Endodermal cell (in vitro differentiated cells): ENCODE measurements around the gene TBC1D13. TPM values are rescaled to one million over a fixed set of nuclear protein-coding genes. Genes with fewer than 3 reads are reported as not detected.

Source experiments
- DNase-seq: peaks from one replicate; pipeline ENCODE4 v3.0.0-alpha.2; 2017
- H3K27ac ChIP-seq: 2 replicates; pipeline ENCODE4 v1.5.1; 2013; ENCODE audit warnings: mild to moderate bottlenecking, low read depth, low read length, moderate library complexity
- H3K27me3 ChIP-seq: 2 replicates; pipeline ENCODE4 v1.6.1; 2013; ENCODE audit warnings: mild to moderate bottlenecking, low read length, moderate library complexity; ENCODE audit not compliant: insufficient read depth, control insufficient read depth, poor library complexity, severe bottlenecking
- H3K36me3 ChIP-seq: 2 replicates; pipeline ENCODE4 v1.7.0; 2013; ENCODE audit warnings: mild to moderate bottlenecking, low read length, moderate library complexity; ENCODE audit not compliant: control insufficient read depth, insufficient read depth
- H3K4me1 ChIP-seq: one replicate; pipeline ENCODE4 v1.7.0; 2013; ENCODE audit warnings: low read length; ENCODE audit not compliant: control insufficient read depth, insufficient read depth
- H3K4me3 ChIP-seq: 2 replicates; pipeline ENCODE4 v1.5.1; 2013; ENCODE audit warnings: mild to moderate bottlenecking, low read length, moderate library complexity
- H3K9ac ChIP-seq: 2 replicates; pipeline ENCODE4 v1.6.1; 2013; ENCODE audit warnings: mild to moderate bottlenecking, low read length, moderate library complexity; ENCODE audit not compliant: poor library complexity, severe bottlenecking; ENCODE audit errors: extremely low read depth
- H3K9me3 ChIP-seq: 2 replicates; pipeline ENCODE4 v1.6.1; 2013; ENCODE audit warnings: mild to moderate bottlenecking, low read length, moderate library complexity; ENCODE audit not compliant: control insufficient read depth
- H3K27ac Mint-ChIP-seq: 2 replicates; pipeline ENCODE4 v1.8.0; 2020; ENCODE audit warnings: mixed read lengths
- H3K27me3 Mint-ChIP-seq: 2 replicates; pipeline ENCODE4 v1.8.0; 2021; ENCODE audit warnings: mild to moderate bottlenecking, mixed read lengths; ENCODE audit not compliant: insufficient read depth
- H3K36me3 Mint-ChIP-seq: 2 replicates; pipeline ENCODE4 v1.8.0; 2020; ENCODE audit warnings: low read depth, mixed read lengths
- H3K4me1 Mint-ChIP-seq: 2 replicates; pipeline ENCODE4 v1.8.0; 2020; ENCODE audit warnings: mixed read lengths
- H3K4me3 Mint-ChIP-seq: 2 replicates; pipeline ENCODE4 v1.8.0; 2020; ENCODE audit warnings: mild to moderate bottlenecking, moderate library complexity, mixed read lengths
- H3K9me3 Mint-ChIP-seq: 2 replicates; pipeline ENCODE4 v1.8.0; 2020; ENCODE audit warnings: mild to moderate bottlenecking, mixed read lengths
- WGBS, 2 experiments: methylation state at CpG; one replicate each; pipeline versions ENCODE4 v1.1.5 to v1.1.7; 2013; ENCODE audit warnings: missing lambda C conversion rate in 2 of 2, mixed read lengths in 1 of 2; ENCODE audit not compliant: insufficient coverage in 1 of 2, insufficient read length in 1 of 2; 5-methylcytosine and 5-hydroxymethylcytosine counted together
- total RNA-seq, 2 donors: library from RNA; stranded (reverse); fragmentation: NEBNext Ultra II Directional in 1 of 2; extraction: Animal tissue kit (Norgen Biotek cat#: 25700) in 1 of 2; gene quantifications; 2 replicates in 1 of 2; 3 replicates in 1 of 2; pipeline ENCODE4 v1.2.1, GENCODE V29; 2021
- TF ChIP-seq, protein P1 (sequence below): fragments of 200-600 bp; sonication (generic); conservative IDR thresholded peaks from 2 replicates; pipeline ENCODE4 v1.5.0; 2021; ENCODE audit warnings: antibody characterized with exemption, mild to moderate bottlenecking

The TBC1D13 gene
- total RNA-seq, 2 donors from 2014 or later: 30.2 to 34.3 TPM

DNA sequence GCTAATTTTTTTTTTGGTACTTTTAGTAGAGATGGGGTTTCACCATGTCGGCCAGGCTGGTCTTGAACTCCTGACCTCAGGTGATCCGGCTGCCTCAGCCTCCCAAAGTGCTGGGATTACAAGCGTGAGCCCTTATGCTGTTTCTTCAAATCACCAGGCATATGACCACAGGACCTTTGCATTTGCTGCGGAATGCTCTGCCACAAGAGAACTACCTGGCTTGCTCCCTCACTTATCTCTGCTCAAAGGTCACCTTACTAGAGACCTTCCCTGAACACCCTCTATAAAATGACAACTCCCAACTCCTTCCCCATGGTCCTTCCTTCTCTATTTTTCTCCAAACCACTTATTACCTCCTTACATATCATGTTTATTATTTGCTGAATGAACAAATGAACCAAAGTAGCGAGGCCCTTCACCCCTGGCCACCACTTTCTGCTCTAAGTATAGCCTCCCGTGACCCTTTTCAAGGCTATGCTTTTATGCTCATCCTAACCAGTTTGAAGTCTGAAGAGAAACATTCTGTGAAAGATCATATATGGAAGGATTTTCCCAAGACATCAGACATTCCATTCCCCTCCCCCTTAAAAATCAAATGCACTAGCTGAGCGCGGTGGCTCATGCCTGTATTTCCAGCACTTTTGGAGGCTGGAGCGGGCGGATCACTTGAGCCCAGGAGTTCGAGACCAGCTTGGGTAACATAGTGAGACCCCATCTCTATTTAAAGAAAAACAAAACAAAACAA lies 16.6 kb upstream of the TBC1D13 start:
- Mint-ChIP-seq H3K36me3 (peaks cover 15% of the 10 kb centered on the region), H3K9me3 (peaks cover 2% of the 10 kb centered on the region), H3K27ac (peak overlapping the region; percentile 96), H3K4me3 (peak overlapping the region; percentile 92), H3K27me3 (peaks cover 3% of the 10 kb centered on the region), H3K4me1 (peaks cover 12% of the 10 kb centered on the region)
- TF ChIP-seq, protein P1, sequence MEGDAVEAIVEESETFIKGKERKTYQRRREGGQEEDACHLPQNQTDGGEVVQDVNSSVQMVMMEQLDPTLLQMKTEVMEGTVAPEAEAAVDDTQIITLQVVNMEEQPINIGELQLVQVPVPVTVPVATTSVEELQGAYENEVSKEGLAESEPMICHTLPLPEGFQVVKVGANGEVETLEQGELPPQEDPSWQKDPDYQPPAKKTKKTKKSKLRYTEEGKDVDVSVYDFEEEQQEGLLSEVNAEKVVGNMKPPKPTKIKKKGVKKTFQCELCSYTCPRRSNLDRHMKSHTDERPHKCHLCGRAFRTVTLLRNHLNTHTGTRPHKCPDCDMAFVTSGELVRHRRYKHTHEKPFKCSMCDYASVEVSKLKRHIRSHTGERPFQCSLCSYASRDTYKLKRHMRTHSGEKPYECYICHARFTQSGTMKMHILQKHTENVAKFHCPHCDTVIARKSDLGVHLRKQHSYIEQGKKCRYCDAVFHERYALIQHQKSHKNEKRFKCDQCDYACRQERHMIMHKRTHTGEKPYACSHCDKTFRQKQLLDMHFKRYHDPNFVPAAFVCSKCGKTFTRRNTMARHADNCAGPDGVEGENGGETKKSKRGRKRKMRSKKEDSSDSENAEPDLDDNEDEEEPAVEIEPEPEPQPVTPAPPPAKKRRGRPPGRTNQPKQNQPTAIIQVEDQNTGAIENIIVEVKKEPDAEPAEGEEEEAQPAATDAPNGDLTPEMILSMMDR: no peak
- Histone ChIP-seq H3K9ac (peak overlapping the region; percentile 89), H3K27ac (no peak overlapping the region), H3K9me3 (no peaks in the 10 kb centered on the region), H3K27me3 (no peaks in the 10 kb centered on the region), H3K4me1 (no peaks in the 10 kb centered on the region), H3K36me3 (peaks cover 7% of the 10 kb centered on the region), H3K4me3 (peak overlapping the region; percentile 90)
- no peak for DNase-seq
- WGBS, 2 experiments: 86 to 90% methylated on average over 6 to 11 of the region's 11 CpGs

DNA sequence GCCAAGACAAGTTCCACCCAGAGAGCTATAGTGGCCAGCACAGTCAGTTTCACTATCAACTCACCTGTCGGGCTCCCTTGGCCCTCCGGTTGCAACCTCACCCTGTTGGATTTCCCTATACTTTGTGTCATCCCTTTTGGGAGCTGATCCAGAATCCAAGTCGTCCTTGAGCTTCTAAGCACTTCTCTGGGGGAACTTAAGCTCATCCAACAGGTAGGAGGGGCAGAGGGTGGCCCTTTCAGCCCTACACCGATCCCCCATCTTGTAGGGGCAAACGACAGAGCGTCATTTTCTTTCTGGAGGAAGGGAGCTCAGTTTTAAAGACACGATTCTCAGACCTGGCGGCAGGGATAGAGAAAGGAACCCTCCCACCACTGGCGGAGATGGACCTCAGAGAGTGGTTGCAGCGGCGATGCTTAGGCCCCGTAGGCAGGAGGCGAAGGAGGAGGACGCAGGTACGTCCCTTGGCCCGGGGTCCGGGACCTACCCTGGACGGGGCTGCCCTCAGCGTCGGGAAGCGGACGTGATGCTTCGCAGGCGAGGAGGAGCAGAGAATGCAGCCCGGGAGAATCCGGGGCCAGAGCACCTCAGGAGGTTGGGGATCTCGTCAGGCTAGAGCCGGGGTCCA lies 15.8 kb upstream of the TBC1D13 start:
- peak overlapping the region; percentile 96 for H3K27ac Mint-ChIP-seq
- Histone ChIP-seq H3K27ac (peak overlapping the region; percentile 72), H3K36me3 (peaks cover 7% of the 10 kb centered on the region), H3K4me1 (no peaks in the 10 kb centered on the region), H3K9ac (peak overlapping the region; percentile 89), H3K9me3 (no peaks in the 10 kb centered on the region), H3K27me3 (no peaks in the 10 kb centered on the region), H3K4me3 (peak overlapping the region; percentile 90)
- H3K36me3 Mint-ChIP-seq: peaks cover 15% of the 10 kb centered on the region
- H3K4me1 Mint-ChIP-seq: peaks cover 8% of the 10 kb centered on the region
- peaks cover 7% of the 10 kb centered on the region for H3K27me3 Mint-ChIP-seq
- WGBS, 2 experiments: 3 to 4% methylated on average over 16 to 28 of the region's 28 CpGs
- peaks cover 6% of the 10 kb centered on the region for H3K9me3 Mint-ChIP-seq
- peak; percentile 61 for DNase-seq
- TF ChIP-seq, protein P1: no peak
- H3K4me3 Mint-ChIP-seq: peak overlapping the region; percentile 92

DNA sequence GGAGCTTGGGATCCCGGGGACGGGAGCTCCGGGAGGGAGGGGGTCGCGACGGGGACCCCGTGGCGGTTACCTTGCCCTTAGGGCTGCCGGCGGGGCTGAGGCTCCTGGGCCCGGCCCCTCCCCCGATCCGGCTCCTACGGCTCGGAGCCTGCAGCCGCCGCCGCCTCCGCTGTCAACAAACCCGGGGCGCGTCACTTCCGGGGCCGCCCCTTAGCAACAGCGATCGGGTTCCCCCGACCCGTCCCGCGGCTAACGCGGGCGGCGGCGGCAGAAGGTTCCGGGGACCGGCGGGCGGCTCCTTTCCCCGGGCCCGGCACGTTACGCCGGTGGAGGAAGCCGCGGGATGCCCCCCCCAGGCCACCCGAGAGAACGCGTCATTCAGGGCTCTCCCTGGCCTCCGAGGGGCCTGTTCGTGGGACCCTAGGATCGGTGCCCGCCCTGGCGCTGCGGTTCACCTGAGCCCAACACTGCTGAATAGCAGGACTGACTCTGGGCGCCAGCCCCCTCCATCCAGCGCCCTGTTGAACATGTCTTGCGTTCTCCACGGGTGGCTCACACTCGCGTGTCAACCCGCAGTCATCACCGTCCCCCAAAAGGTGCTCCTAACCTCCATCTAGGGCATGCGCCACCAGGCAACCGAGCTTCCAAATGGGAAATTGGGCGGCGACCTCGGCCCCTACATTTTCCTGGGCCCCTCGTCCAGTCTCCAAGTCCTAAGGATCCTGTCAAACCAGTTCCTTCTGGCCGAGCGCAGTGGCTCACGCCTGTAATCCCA lies 15.1 kb upstream of the TBC1D13 start, which contains the start of gene ZER1:
ZER1 (minus strand) TSS at position 183 of the 775 bp plus-strand sequence. CDS start 16,362 bp downstream, outside the sequence.
- Histone ChIP-seq H3K27me3 (no peaks in the 10 kb centered on the region), H3K36me3 (peaks cover 7% of the 10 kb centered on the region), H3K4me1 (no peaks in the 10 kb centered on the region), H3K9me3 (no peaks in the 10 kb centered on the region), H3K4me3 (peak within 1 kb of the TSS; percentile 90), H3K9ac (peak within 1 kb of the TSS; percentile 89), H3K27ac (peak within 1 kb of the TSS; percentile 72)
- H3K27ac Mint-ChIP-seq: peak within 1 kb of the TSS; percentile 97
- peaks cover 15% of the 10 kb centered on the region for H3K36me3 Mint-ChIP-seq
- 6% methylated on average over 27 to 72 of the region's 72 CpGs for WGBS, 2 experiments
- peak; percentile 96 for DNase-seq
- peaks cover 8% of the 10 kb centered on the region for H3K4me1 Mint-ChIP-seq
- H3K9me3 Mint-ChIP-seq: peaks cover 9% of the 10 kb centered on the region
- peak within 1 kb of the TSS; percentile 92 for H3K4me3 Mint-ChIP-seq
- TF ChIP-seq, protein P1: no peak
- H3K27me3 Mint-ChIP-seq: peaks cover 7% of the 10 kb centered on the region
